Measurements from ENCODE around the gene HINFP. TPM values are rescaled to one million over a fixed set of nuclear protein-coding genes. Genes with fewer than 3 reads are reported as not detected.
A peak's percentile ranks its signal among the peaks of the same experiment; 100 is the strongest.

HINFP gene
- total and polyA plus RNA-seq, 2 experiments from 2014 or later: 12.6 to 29.2 TPM

- Histone ChIP-seq H3K27ac (ENCODE audit: low read depth) (no peak overlapping the region), H3K27me3 (ENCODE audit: insufficient read depth) (no peaks in the 10 kb centered on the region), H4K20me1 (replicated peaks; ENCODE audit: insufficient read depth) (no peaks in the 10 kb centered on the region), H3K9me2 (ENCODE audit: insufficient read depth) (no peaks in the 10 kb centered on the region), H2AFZ (no peak overlapping the region), H3K4me1 (ENCODE audit: insufficient read depth) (peaks cover 22% of the 10 kb centered on the region), H3F3A (replicated peaks; ENCODE audit: low read depth) (peaks cover 35% of the 10 kb centered on the region), H3K79me2 (replicated peaks; ENCODE audit: insufficient read depth) (peaks cover 19% of the 10 kb centered on the region), H3K36me3 (ENCODE audit: insufficient read depth) (peaks cover 14% of the 10 kb centered on the region), H3K4me2 (peak overlapping the region; percentile 100), H3K4me3 (peak overlapping the region; percentile 98)
- DNase-seq (ENCODE audit: low spot score) (no peak), ATAC-seq (no peak)
- Mint-ChIP-seq H3K9me3 (no peaks in the 10 kb centered on the region), H3K4me3 (peak overlapping the region; percentile 80; the same call in 2 of the 3 replicates), H3K27ac (no peak overlapping the region), H3K36me3 (ENCODE audit: low read depth) (peaks cover 34% of the 10 kb centered on the region), H3K4me1 (peaks cover 16% of the 10 kb centered on the region), H3K27me3 (ENCODE audit: insufficient read depth, low read depth, poor library complexity) (peaks cover 19% of the 10 kb centered on the region)
- no peak for TF ChIP-seq ZNF331 (CRISPR knock-in tag; IDR thresholded peaks at IDR 0.05; ENCODE audit: low read depth)
- TF ChIP-seq, protein P1, sequence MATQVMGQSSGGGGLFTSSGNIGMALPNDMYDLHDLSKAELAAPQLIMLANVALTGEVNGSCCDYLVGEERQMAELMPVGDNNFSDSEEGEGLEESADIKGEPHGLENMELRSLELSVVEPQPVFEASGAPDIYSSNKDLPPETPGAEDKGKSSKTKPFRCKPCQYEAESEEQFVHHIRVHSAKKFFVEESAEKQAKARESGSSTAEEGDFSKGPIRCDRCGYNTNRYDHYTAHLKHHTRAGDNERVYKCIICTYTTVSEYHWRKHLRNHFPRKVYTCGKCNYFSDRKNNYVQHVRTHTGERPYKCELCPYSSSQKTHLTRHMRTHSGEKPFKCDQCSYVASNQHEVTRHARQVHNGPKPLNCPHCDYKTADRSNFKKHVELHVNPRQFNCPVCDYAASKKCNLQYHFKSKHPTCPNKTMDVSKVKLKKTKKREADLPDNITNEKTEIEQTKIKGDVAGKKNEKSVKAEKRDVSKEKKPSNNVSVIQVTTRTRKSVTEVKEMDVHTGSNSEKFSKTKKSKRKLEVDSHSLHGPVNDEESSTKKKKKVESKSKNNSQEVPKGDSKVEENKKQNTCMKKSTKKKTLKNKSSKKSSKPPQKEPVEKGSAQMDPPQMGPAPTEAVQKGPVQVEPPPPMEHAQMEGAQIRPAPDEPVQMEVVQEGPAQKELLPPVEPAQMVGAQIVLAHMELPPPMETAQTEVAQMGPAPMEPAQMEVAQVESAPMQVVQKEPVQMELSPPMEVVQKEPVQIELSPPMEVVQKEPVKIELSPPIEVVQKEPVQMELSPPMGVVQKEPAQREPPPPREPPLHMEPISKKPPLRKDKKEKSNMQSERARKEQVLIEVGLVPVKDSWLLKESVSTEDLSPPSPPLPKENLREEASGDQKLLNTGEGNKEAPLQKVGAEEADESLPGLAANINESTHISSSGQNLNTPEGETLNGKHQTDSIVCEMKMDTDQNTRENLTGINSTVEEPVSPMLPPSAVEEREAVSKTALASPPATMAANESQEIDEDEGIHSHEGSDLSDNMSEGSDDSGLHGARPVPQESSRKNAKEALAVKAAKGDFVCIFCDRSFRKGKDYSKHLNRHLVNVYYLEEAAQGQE (IDR thresholded peaks at IDR 0.05; ENCODE audit: unreplicated experiment): no peak
- no peak for TF ChIP-seq JUNB (IDR thresholded peaks at IDR 0.05; ENCODE audit: unreplicated experiment)
- no peak for TF ChIP-seq STAT1 (IDR thresholded peaks at IDR 0.05; ENCODE audit: unreplicated experiment)
- no peak for TF ChIP-seq EZH2phosphoT487 (IDR thresholded peaks at IDR 0.05; ENCODE audit: unreplicated experiment)
- no peak for TF ChIP-seq NANOG (IDR thresholded peaks at IDR 0.05; ENCODE audit: borderline replicate concordance)
- no peak for TF ChIP-seq CTCF (conservative IDR thresholded peaks at IDR 0.05; ENCODE audit: low read depth in 2 of 2)
- TF ChIP-seq ZNF462 (CRISPR knock-in tag; IDR thresholded peaks at IDR 0.05): no peak
- TF ChIP-seq ZNF114 (CRISPR knock-in tag; IDR thresholded peaks at IDR 0.05): no peak
- TF ChIP-seq ETS1 (IDR thresholded peaks at IDR 0.05): no peak
- TF ChIP-seq POLR2AphosphoS5 (IDR thresholded peaks at IDR 0.05; ENCODE audit: low read depth): no peak
- no peak for TF ChIP-seq CREB1 (CRISPR knock-in tag; IDR thresholded peaks at IDR 0.05; ENCODE audit: low read depth)
- no peak for TF ChIP-seq EZH2 (IDR thresholded peaks at IDR 0.05; ENCODE audit: low read depth, unreplicated experiment)
Observed at GRCh38 chr11:119099711-119100110, 21.7 kb upstream of the HINFP start.
